SK-N-SH (cell line): ENCODE measurements around the gene POU6F2. TPM values are rescaled to one million over a fixed set of nuclear protein-coding genes. Genes with fewer than 3 reads are reported as not detected.

Experiments
- CTCF ChIA-PET: fragments of 300-600, 350-600 bp; formaldehyde crosslinking; extraction: SDS; loops from one replicate; lab custom pipeline; 2021; lab: Yijun Ruan, JAX
- POLR2A ChIA-PET: fragments of 350-600 bp; sonication (Branson Sonifier 250); formaldehyde crosslinking; extraction: SDS; loops from one replicate; lab custom pipeline; 2020; ENCODE audit warnings: antibody characterized with exemption, inconsistent platforms; lab: Yijun Ruan, JAX
- DNase-seq: peaks from one replicate; pipeline ENCODE4 v3.0.0; 2012
- H2AFZ ChIP-seq: fragments of 200-600 bp; sonication (generic); 2 replicates; pipeline ENCODE4 v1.8.1; 2016; ENCODE audit warnings: antibody characterized with exemption, mild to moderate bottlenecking, low read depth
- H3F3A ChIP-seq: fragments of 200-600 bp; sonication (generic); replicated peaks from 2 replicates; pipeline ENCODE3; 2016; ENCODE audit warnings: antibody characterized with exemption, mild to moderate bottlenecking; ENCODE audit not compliant: insufficient read depth
- H3K27ac ChIP-seq, 2 experiments: fragments of 200-500 bp in 1 of 2; fragments of 200-600 bp in 1 of 2; sonication (Bioruptor generic) in 1 of 2; sonication (generic), shearing (Covaris generic) in 1 of 2; 2 replicates each; pipeline versions ENCODE4 v1.5.1 to v1.6.1; 2014 to 2016; ENCODE audit warnings: low read depth in 2 of 2, inconsistent platforms in 1 of 2, low read length in 1 of 2, mild to moderate bottlenecking in 1 of 2, mixed read lengths in 1 of 2
- H3K27me3 ChIP-seq: fragments of 200-600 bp; sonication (generic), shearing (Covaris generic); 2 replicates; pipeline ENCODE4 v1.6.1; 2016; ENCODE audit warnings: mixed run types; ENCODE audit not compliant: insufficient read depth
- H3K36me3 ChIP-seq, 2 experiments: fragments of 200-500 bp in 1 of 2; fragments of 200-600 bp in 1 of 2; sonication (Bioruptor generic) in 1 of 2; sonication (generic) in 1 of 2; replicated peaks in 1 of 2; 2 replicates each; pipeline versions ENCODE3 to v1.5.1; 2014 to 2016; ENCODE audit warnings: low read length in 1 of 2, mild to moderate bottlenecking in 1 of 2; ENCODE audit not compliant: insufficient read depth in 2 of 2, control insufficient read depth in 1 of 2
- H3K4me1 ChIP-seq, 2 experiments: fragments of 200-500 bp in 1 of 2; fragments of 200-600 bp in 1 of 2; sonication (Bioruptor generic) in 1 of 2; sonication (generic), shearing (Covaris generic) in 1 of 2; 2 replicates each; pipeline versions ENCODE4 v1.5.1 to v1.6.1; 2014 to 2016; ENCODE audit warnings: low read depth in 1 of 2, low read length in 1 of 2, mixed run types in 1 of 2; ENCODE audit not compliant: insufficient read depth in 2 of 2, control insufficient read depth in 1 of 2
- H3K4me2 ChIP-seq: fragments of 200-600 bp; sonication (generic), shearing (Covaris generic); 2 replicates; pipeline ENCODE4 v1.6.1; 2017; ENCODE audit warnings: mixed run types
- H3K4me3 ChIP-seq, 2 experiments: fragments of 200-500 bp in 1 of 2; fragments of 200-600 bp in 1 of 2; sonication (Bioruptor generic) in 1 of 2; sonication (generic), shearing (Covaris generic) in 1 of 2; 2 replicates each; pipeline versions ENCODE4 v1.5.1 to v1.8.1; 2014 to 2016; ENCODE audit warnings: low read depth in 2 of 2, inconsistent platforms in 1 of 2, low read length in 1 of 2, mild to moderate bottlenecking in 1 of 2, mixed read lengths in 1 of 2, moderate library complexity in 1 of 2
- H3K79me2 ChIP-seq: fragments of 200-600 bp; sonication (generic); 2 replicates; pipeline ENCODE4 v1.8.1; 2017; ENCODE audit warnings: mild to moderate bottlenecking; ENCODE audit not compliant: insufficient read depth
- H3K9ac ChIP-seq: fragments of 200-600 bp; sonication (generic); 2 replicates; pipeline ENCODE4 v1.6.1; 2017; ENCODE audit warnings: mixed run types
- H3K9me2 ChIP-seq: fragments of 200-600 bp; sonication (generic); 2 replicates; pipeline ENCODE4 v1.6.1; 2017; ENCODE audit warnings: mixed run types
- H3K9me3 ChIP-seq: fragments of 200-600 bp; sonication (generic); 2 replicates; pipeline ENCODE4 v1.6.1; 2017; ENCODE audit warnings: mixed run types, mild to moderate bottlenecking, moderate library complexity
- H4K20me1 ChIP-seq: fragments of 200-600 bp; sonication (generic); 2 replicates; pipeline ENCODE4 v1.6.1; 2017; ENCODE audit warnings: mild to moderate bottlenecking, mixed run types; ENCODE audit not compliant: insufficient read depth
- CTCF ChIP-seq: fragments of 200-600 bp; sonication (generic); IDR thresholded peaks from 2 replicates; pipeline ENCODE4 v1.6.1; 2017; ENCODE audit warnings: antibody characterized with exemption, mild to moderate bottlenecking, moderate library complexity
- MEF2A ChIP-seq: IDR thresholded peaks from 2 replicates; pipeline ENCODE4 v1.4.0; 2012; ENCODE audit warnings: low read depth, borderline replicate concordance
- NRF1 ChIP-seq: IDR thresholded peaks from 2 replicates; pipeline ENCODE4 v1.6.1; 2012; ENCODE audit warnings: low read depth, mild to moderate bottlenecking, low read length
- REST ChIP-seq: IDR thresholded peaks from 2 replicates; pipeline ENCODE4 v1.6.1; 2012; ENCODE audit warnings: mild to moderate bottlenecking, low read depth, low read length, moderate library complexity
- RFX5 ChIP-seq: IDR thresholded peaks from 2 replicates; pipeline ENCODE4 v1.6.1; 2012; ENCODE audit warnings: mild to moderate bottlenecking, improper control_type of control experiment, low read length
- RXRA ChIP-seq: IDR thresholded peaks from 2 replicates; pipeline ENCODE4 v1.4.0; 2012; ENCODE audit warnings: low read depth, mild to moderate bottlenecking, borderline replicate concordance
- TEAD4 ChIP-seq: IDR thresholded peaks from 2 replicates; pipeline ENCODE4 v1.4.0; 2012; ENCODE audit warnings: mild to moderate bottlenecking, borderline replicate concordance; ENCODE audit not compliant: insufficient read depth
- YY1 ChIP-seq: IDR thresholded peaks from 2 replicates; pipeline ENCODE4 v1.4.0; 2012; ENCODE audit warnings: low read depth, mild to moderate bottlenecking
- WGBS: methylation state at CpG from one replicate; pipeline ENCODE4 v1.1.6; 2017; ENCODE audit warnings: low lambda C conversion rate; 5-methylcytosine and 5-hydroxymethylcytosine counted together
- polyA plus RNA-seq, 3 experiments: library from polyadenylated mRNA; depleted of rRNA; stranded (reverse); fragments of >200 nt; gene quantifications; 2 replicates each; pipeline ENCODE4 v1.2.3, GENCODE V29; 2012
- TF ChIP-seq, protein P1 (sequence below): IDR thresholded peaks from 2 replicates; pipeline ENCODE4 v1.4.0; 2012; ENCODE audit warnings: low read depth, borderline replicate concordance
- TF ChIP-seq, protein P2 (sequence below): IDR thresholded peaks from 2 replicates; pipeline ENCODE4 v1.4.0; 2012; ENCODE audit warnings: low read depth
- TF ChIP-seq, protein P3 (sequence below): IDR thresholded peaks from 2 replicates; pipeline ENCODE4 v1.4.0; 2012; ENCODE audit warnings: low read depth, borderline replicate concordance

POU6F2 gene
- polyA plus RNA-seq, 1 of the 3 experiments (the other 2 are of a cell fraction): under 0.01 TPM

DNA sequence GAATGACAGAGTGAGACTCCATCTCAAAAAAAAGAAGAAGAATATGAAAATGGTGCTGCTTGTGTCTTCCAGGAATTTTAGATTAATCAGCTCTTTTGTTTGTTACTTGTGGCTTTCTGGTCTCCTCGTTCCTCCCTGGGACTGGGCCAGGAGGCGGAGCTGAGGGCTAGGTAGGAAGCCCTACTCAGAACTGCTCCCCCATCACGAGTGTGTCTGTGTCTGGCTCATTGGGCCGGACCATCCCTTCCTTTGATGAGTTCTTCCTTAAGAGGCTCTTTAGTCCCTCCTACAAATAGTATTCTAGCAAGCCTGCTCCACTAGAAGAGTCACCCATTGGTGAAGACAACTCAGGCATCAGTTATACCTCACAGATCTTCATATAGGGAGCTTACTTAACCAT is 531.7 kb downstream of the POU6F2 start:
- Histone ChIP-seq H3F3A (peaks cover 14% of the 10 kb centered on the region), H3K9ac (no peak overlapping the region), H4K20me1 (no peaks in the 10 kb centered on the region), H3K36me3 (no peaks in the 10 kb centered on the region), H3K4me3 (no peak overlapping the region), H3K9me2 (no peaks in the 10 kb centered on the region), H3K4me2 (no peak overlapping the region), H3K9me3 (no peaks in the 10 kb centered on the region), H3K4me1 (peaks cover 0 to 10% of the 10 kb centered on the region in 2 experiments; a peak in 1 of 4 replicates), H3K27ac (no peak overlapping the region), H3K27me3 (no peaks in the 10 kb centered on the region), H2AFZ (no peak overlapping the region), H3K79me2 (no peaks in the 10 kb centered on the region)
- POLR2A ChIA-PET: no interaction called here
- CTCF ChIA-PET: no interaction called here
- 59% methylated on average over 4 of the region's 4 CpGs for WGBS
- DNase-seq: no peak
- TF ChIP-seq RFX5 (no peak), MEF2A (no peak), REST (no peak), TEAD4 (no peak), YY1 (no peak), CTCF (no peak), RXRA (no peak), NRF1 (no peak)
- TF ChIP-seq, protein P1, sequence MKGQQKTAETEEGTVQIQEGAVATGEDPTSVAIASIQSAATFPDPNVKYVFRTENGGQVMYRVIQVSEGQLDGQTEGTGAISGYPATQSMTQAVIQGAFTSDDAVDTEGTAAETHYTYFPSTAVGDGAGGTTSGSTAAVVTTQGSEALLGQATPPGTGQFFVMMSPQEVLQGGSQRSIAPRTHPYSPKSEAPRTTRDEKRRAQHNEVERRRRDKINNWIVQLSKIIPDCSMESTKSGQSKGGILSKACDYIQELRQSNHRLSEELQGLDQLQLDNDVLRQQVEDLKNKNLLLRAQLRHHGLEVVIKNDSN: no peak
- TF ChIP-seq, protein P2, sequence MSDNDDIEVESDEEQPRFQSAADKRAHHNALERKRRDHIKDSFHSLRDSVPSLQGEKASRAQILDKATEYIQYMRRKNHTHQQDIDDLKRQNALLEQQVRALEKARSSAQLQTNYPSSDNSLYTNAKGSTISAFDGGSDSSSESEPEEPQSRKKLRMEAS: no peak
- TF ChIP-seq, protein P3, sequence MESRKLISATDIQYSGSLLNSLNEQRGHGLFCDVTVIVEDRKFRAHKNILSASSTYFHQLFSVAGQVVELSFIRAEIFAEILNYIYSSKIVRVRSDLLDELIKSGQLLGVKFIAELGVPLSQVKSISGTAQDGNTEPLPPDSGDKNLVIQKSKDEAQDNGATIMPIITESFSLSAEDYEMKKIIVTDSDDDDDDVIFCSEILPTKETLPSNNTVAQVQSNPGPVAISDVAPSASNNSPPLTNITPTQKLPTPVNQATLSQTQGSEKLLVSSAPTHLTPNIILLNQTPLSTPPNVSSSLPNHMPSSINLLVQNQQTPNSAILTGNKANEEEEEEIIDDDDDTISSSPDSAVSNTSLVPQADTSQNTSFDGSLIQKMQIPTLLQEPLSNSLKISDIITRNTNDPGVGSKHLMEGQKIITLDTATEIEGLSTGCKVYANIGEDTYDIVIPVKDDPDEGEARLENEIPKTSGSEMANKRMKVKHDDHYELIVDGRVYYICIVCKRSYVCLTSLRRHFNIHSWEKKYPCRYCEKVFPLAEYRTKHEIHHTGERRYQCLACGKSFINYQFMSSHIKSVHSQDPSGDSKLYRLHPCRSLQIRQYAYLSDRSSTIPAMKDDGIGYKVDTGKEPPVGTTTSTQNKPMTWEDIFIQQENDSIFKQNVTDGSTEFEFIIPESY: no peak
